ENCODE results near the gene CAVIN2.

CAVIN2 gene

GRCh38 chr2:191832668-191833067 is 14.2 kb downstream of the CAVIN2 start:
- no peaks in the 10 kb centered on the region for H3K36me3 ChIP-seq (replicated peaks)
- in situ Hi-C loops (cut with HindIII; ENCODE audit: low pct_ligation_motif_present, low sequenced_read_pairs): no loop called here
- H3K27ac ChIP-seq: no peak overlapping the region
- no peak for DNase-seq
- no peak for TF ChIP-seq CTCF (IDR thresholded peaks at IDR 0.05; ENCODE audit: low read depth, low read length, missing control alignments)
- H3K27me3 ChIP-seq (replicated peaks): no peaks in the 10 kb centered on the region
- H3K4me3 ChIP-seq (ENCODE audit: low read depth, low read length): no peak overlapping the region

- Histone ChIP-seq H3K27me3 (replicated peaks) (no peaks in the 10 kb centered on the region), H3K4me3 (ENCODE audit: low read depth, low read length) (no peak overlapping the region), H3K36me3 (replicated peaks) (no peaks in the 10 kb centered on the region), H3K27ac (no peak overlapping the region)
- no peak for DNase-seq
- in situ Hi-C loops (cut with HindIII; ENCODE audit: low pct_ligation_motif_present, low sequenced_read_pairs): no loop called here
- TF ChIP-seq CTCF (IDR thresholded peaks at IDR 0.05; ENCODE audit: low read depth, low read length, missing control alignments): no peak
Measured at GRCh38 chr2:191831410-191831994, 15.4 kb downstream of the CAVIN2 start.

GRCh38 chr2:191824398-191824797 is 22.5 kb downstream of the CAVIN2 start:
- DNase-seq: no peak

GRCh38 chr2:191821078-191821477 is 25.8 kb downstream of the CAVIN2 start:
- Histone ChIP-seq H3K27me3 (replicated peaks) (no peaks in the 10 kb centered on the region), H3K27ac (no peak overlapping the region), H3K4me3 (ENCODE audit: low read depth, low read length) (no peak overlapping the region), H3K36me3 (replicated peaks) (no peaks in the 10 kb centered on the region)
- no peak for TF ChIP-seq CTCF (IDR thresholded peaks at IDR 0.05; ENCODE audit: low read depth, low read length, missing control alignments)
- in situ Hi-C loops (cut with HindIII; ENCODE audit: low pct_ligation_motif_present, low sequenced_read_pairs): loop anchor here (25.0 kb wide), 1 partner anchor 341 kb away; no protein-coding TSS in a partner anchor
- DNase-seq: no peak

More at GRCh38 chr2:191824398-191824797, 22.5 kb downstream of the CAVIN2 start:
- no peak for TF ChIP-seq CTCF (IDR thresholded peaks at IDR 0.05; ENCODE audit: low read depth, low read length, missing control alignments)
- H3K36me3 ChIP-seq (replicated peaks): no peaks in the 10 kb centered on the region
- no peak overlapping the region for H3K27ac ChIP-seq
- H3K27me3 ChIP-seq (replicated peaks): no peaks in the 10 kb centered on the region
- H3K4me3 ChIP-seq (ENCODE audit: low read depth, low read length): no peak overlapping the region
- in situ Hi-C loops (cut with HindIII; ENCODE audit: low pct_ligation_motif_present, low sequenced_read_pairs): loop anchor here (25.0 kb wide), 1 partner anchor 338 kb away; no protein-coding TSS in a partner anchor

GRCh38 chr2:191818725-191819350 is 28.1 kb downstream of the CAVIN2 start:
- TF ChIP-seq CTCF (IDR thresholded peaks at IDR 0.05; ENCODE audit: low read depth, low read length, missing control alignments): no peak
- in situ Hi-C loops (cut with HindIII; ENCODE audit: low pct_ligation_motif_present, low sequenced_read_pairs): loop anchor here (25.0 kb wide), 1 partner anchor 343 kb away; no protein-coding TSS in a partner anchor

More at GRCh38 chr2:191818725-191819350, 28.1 kb downstream of the CAVIN2 start:
- Histone ChIP-seq H3K36me3 (replicated peaks) (no peaks in the 10 kb centered on the region), H3K27ac (no peak overlapping the region), H3K27me3 (replicated peaks) (no peaks in the 10 kb centered on the region), H3K4me3 (ENCODE audit: low read depth, low read length) (peak overlapping the region; percentile 3)
- DNase-seq: peak; percentile 25

Data from brain microvascular endothelial cell (primary cell).